NCI-H2107 treated with DMSO at 0.1 percent for 48 hours (cell line): ENCODE measurements around the gene RASSF8.

Source experiments
- DNase-seq: peaks from one replicate; lab custom pipeline; 2025; ENCODE audit not compliant: unreplicated experiment; lab: John Stamatoyannopoulos, UW

Gene RASSF8

GRCh38 chr12:25958428-25959070 is at the start of gene RASSF8:
RASSF8 (plus strand) TSS chr12:25958682; CDS start chr12:26055344, 96,662 bp downstream.
- no peak for DNase-seq

GRCh38 chr12:25914551-25914950 is 43.9 kb upstream of the RASSF8 start:
- DNase-seq = no peak

GRCh38 chr12:25924491-25925001 is 33.9 kb upstream of the RASSF8 start:
- no peak for DNase-seq

- no peak for DNase-seq
Observed at GRCh38 chr12:25925064-25925463, 33.4 kb upstream of the RASSF8 start.

- no peak for DNase-seq
Observed at GRCh38 chr12:25926536-25926935, 31.9 kb upstream of the RASSF8 start.

- DNase-seq = no peak
Observed at GRCh38 chr12:25929142-25929541, 29.3 kb upstream of the RASSF8 start.

GRCh38 chr12:25932971-25933370 is 25.5 kb upstream of the RASSF8 start:
- no peak for DNase-seq

GRCh38 chr12:25934456-25934855 is 24.0 kb upstream of the RASSF8 start:
- no peak for DNase-seq

GRCh38 chr12:25935355-25936144 is 22.9 kb upstream of the RASSF8 start:
- no peak for DNase-seq

GRCh38 chr12:25937096-25937495 is 21.4 kb upstream of the RASSF8 start:
- no peak for DNase-seq

GRCh38 chr12:25938581-25938980 is 19.9 kb upstream of the RASSF8 start:
- no peak for DNase-seq

- DNase-seq = no peak
Observed at GRCh38 chr12:25939606-25940005, 18.9 kb upstream of the RASSF8 start.

GRCh38 chr12:25940886-25941285 is 17.6 kb upstream of the RASSF8 start:
- DNase-seq = no peak

- no peak for DNase-seq
Observed at GRCh38 chr12:25942709-25943108, 15.8 kb upstream of the RASSF8 start.

GRCh38 chr12:25943940-25944339 is 14.5 kb upstream of the RASSF8 start:
- no peak for DNase-seq

- DNase-seq = no peak
Observed at GRCh38 chr12:25949343-25949742, 9.1 kb upstream of the RASSF8 start.

GRCh38 chr12:25950329-25951115 is 8.0 kb upstream of the RASSF8 start:
- no peak for DNase-seq

- no peak for DNase-seq
Observed at GRCh38 chr12:25957793-25958427, 572 bp upstream of the RASSF8 start.

- DNase-seq = no peak
Observed at GRCh38 chr12:25959071-25959961, 834 bp downstream of the RASSF8 start.

GRCh38 chr12:25960143-25960542 is 1.7 kb downstream of the RASSF8 start:
- DNase-seq = no peak
